GM12864 (cell line): ENCODE measurements around the gene C2CD2.
A peak's percentile ranks its signal among the peaks of the same experiment; 100 is the strongest.

Experiments used
- DNase-seq: peaks from one replicate; pipeline ENCODE4 v3.0.0-alpha.2; 2011; ENCODE audit warnings: low read depth
- H3K4me3 ChIP-seq: 2 replicates; pipeline ENCODE4 v1.5.1; 2011; ENCODE audit warnings: mild to moderate bottlenecking, low read depth, low read length, control low read depth
- CTCF ChIP-seq: IDR thresholded peaks from 2 replicates; pipeline ENCODE4 v1.5.1; 2011; ENCODE audit warnings: low read depth, mild to moderate bottlenecking, moderate library complexity, low read length, control low read depth, inconsistent platforms; ENCODE audit errors: missing control alignments

Gene C2CD2

GRCh38 chr21:41871293-41872030 lies 82.4 kb downstream of the C2CD2 start:
- TF ChIP-seq CTCF = no peak
- DNase-seq = no peak
- no peak overlapping the region for H3K4me3 ChIP-seq

GRCh38 chr21:41869771-41870170 lies 84.0 kb downstream of the C2CD2 start:
- no peak for TF ChIP-seq CTCF
- DNase-seq = no peak
- no peak overlapping the region for H3K4me3 ChIP-seq

- H3K4me3 ChIP-seq = peak overlapping the region; percentile 19; the same call in 1 of the 2 replicates
- DNase-seq = peak; percentile 86
- no peak for TF ChIP-seq CTCF
These were observed 85.6 kb downstream of the C2CD2 start for GRCh38 chr21:41868062-41868710.

GRCh38 chr21:41867313-41867712 lies 86.5 kb downstream of the C2CD2 start:
- H3K4me3 ChIP-seq = no peak overlapping the region
- no peak for TF ChIP-seq CTCF
- no peak for DNase-seq

GRCh38 chr21:41866274-41866809 lies 87.5 kb downstream of the C2CD2 start:
- H3K4me3 ChIP-seq = no peak overlapping the region
- no peak for DNase-seq
- TF ChIP-seq CTCF = no peak

GRCh38 chr21:41865002-41865777 lies 88.6 kb downstream of the C2CD2 start:
- TF ChIP-seq CTCF = no peak
- H3K4me3 ChIP-seq = peak overlapping the region; percentile 46
- peak; percentile 83 for DNase-seq
